T-cell (primary cell): Measurements from ENCODE around the gene MICU2. TPM values are rescaled to one million over a fixed set of nuclear protein-coding genes. Genes with fewer than 3 reads are reported as not detected.
A peak's percentile ranks its signal among the peaks of the same experiment; 100 is the strongest.

Experiments used
- ATAC-seq, 4 experiments: fragments of 200-7000 bp in 3 of 4; fragments of 150-1000 bp in 1 of 4; cut with Tn5 transposase; replicated peaks in 1 of 4; 1 replicate in 3 of 4; 2 replicates in 1 of 4; pipeline ENCODE4 v1.10.0; 2021; ENCODE audit warnings: moderate library complexity in 3 of 4, mild to moderate bottlenecking in 2 of 4, moderate number of reproducible peaks in 1 of 4
- CTCF ChIA-PET, 2 donors: fragments of 300-600 bp; sonication (Branson Sonifier 250); formaldehyde crosslinking; loops; one replicate each; lab custom pipeline; 2022; ENCODE audit warnings: antibody characterized with exemption in 2 of 2; lab: Charles Lee
- POLR2A ChIA-PET, 2 donors: fragments of 300-600 bp; sonication (Branson Sonifier 250); formaldehyde crosslinking; loops; one replicate each; lab custom pipeline; 2022; ENCODE audit warnings: antibody characterized with exemption in 2 of 2; lab: Charles Lee
- DNase-seq, 35 experiments: peaks; one replicate each; pipeline versions ENCODE4 v3.0.0 to v3.0.0-alpha.2; 2013 to 2023
- H3K27ac ChIP-seq: one replicate; pipeline ENCODE4 v1.5.1; 2013; ENCODE audit warnings: low read length
- H3K27me3 ChIP-seq, 2 experiments: replicated peaks in 1 of 2; 1 replicate in 1 of 2; 2 replicates in 1 of 2; pipeline versions ENCODE4 v1.6.1 to v1.7.0; 2013; ENCODE audit warnings: low read length in 1 of 2, mixed read lengths in 1 of 2; ENCODE audit not compliant: control insufficient read depth in 2 of 2, insufficient read depth in 2 of 2; ENCODE audit errors: extremely low read depth in 1 of 2
- H3K36me3 ChIP-seq, 2 donors: 1 replicate in 1 of 2; 2 replicates in 1 of 2; pipeline versions ENCODE4 v1.6.1 to v1.7.0; 2013; ENCODE audit warnings: low read length in 1 of 2; ENCODE audit not compliant: control insufficient read depth in 2 of 2, insufficient read depth in 1 of 2; ENCODE audit errors: extremely low read depth in 1 of 2
- H3K4me1 ChIP-seq, 2 experiments: 1 replicate in 1 of 2; 2 replicates in 1 of 2; pipeline versions ENCODE4 v1.6.1 to v1.7.0; 2013; ENCODE audit warnings: low read length in 2 of 2, mixed read lengths in 1 of 2; ENCODE audit not compliant: insufficient read depth in 2 of 2, control insufficient read depth in 1 of 2; ENCODE audit errors: extremely low read depth in 1 of 2
- H3K4me3 ChIP-seq, 2 donors: 1 replicate in 1 of 2; 2 replicates in 1 of 2; pipeline versions ENCODE4 v1.5.1 to v1.7.0; 2013; ENCODE audit warnings: mild to moderate bottlenecking in 2 of 2, low read length in 1 of 2, moderate library complexity in 1 of 2; ENCODE audit not compliant: control insufficient read depth in 1 of 2; ENCODE audit errors: extremely low read depth in 1 of 2
- H3K9me3 ChIP-seq: 2 replicates; pipeline ENCODE4 v1.7.0; 2013
- H3K27ac Mint-ChIP-seq, 2 donors: one replicate each; pipeline ENCODE4 v1.8.0; 2020 to 2021; ENCODE audit warnings: mild to moderate bottlenecking in 2 of 2, mixed read lengths in 2 of 2
- H3K27me3 Mint-ChIP-seq, 2 donors: one replicate each; pipeline ENCODE4 v1.8.0; 2021 to 2022; ENCODE audit warnings: mixed read lengths in 2 of 2
- H3K36me3 Mint-ChIP-seq: one replicate; pipeline ENCODE4 v1.8.0; 2021; ENCODE audit warnings: mixed read lengths
- H3K4me1 Mint-ChIP-seq, 3 donors: one replicate each; pipeline ENCODE4 v1.8.0; 2020 to 2022; ENCODE audit warnings: mixed read lengths in 3 of 3, mild to moderate bottlenecking in 1 of 3
- H3K4me3 Mint-ChIP-seq, 3 donors: one replicate each; pipeline ENCODE4 v1.8.0; 2020 to 2022; ENCODE audit warnings: mild to moderate bottlenecking in 3 of 3, mixed read lengths in 3 of 3, moderate library complexity in 3 of 3
- H3K9me3 Mint-ChIP-seq, 3 donors: one replicate each; pipeline ENCODE4 v1.8.0; 2020 to 2022; ENCODE audit warnings: mixed read lengths in 3 of 3
- WGBS: methylation state at CpG from one replicate; pipeline ENCODE4 v1.1.5; 2013; ENCODE audit warnings: missing lambda C conversion rate; ENCODE audit not compliant: insufficient coverage; 5-methylcytosine and 5-hydroxymethylcytosine counted together
- total RNA-seq, 35 experiments: library from RNA in 6 of 35; stranded (reverse) in 6 of 35; fragments of 120-200 nt in 1 of 35; gene quantifications; one replicate each; pipeline versions ENCODE4 v1.2.1 to v1.2.4 and lab custom pipeline; 2013 to 2026

Gene MICU2
- total RNA-seq = 10 to 100 TPM; 30.6 to 40.6 (median 38.6) TPM
- total RNA-seq (2013) = 48.3 TPM
- 38.4 to 78.7 (median 56.6) reads per million in 29 experiments for total RNA-seq (lab: John Stamatoyannopoulos, UW)

DNA sequence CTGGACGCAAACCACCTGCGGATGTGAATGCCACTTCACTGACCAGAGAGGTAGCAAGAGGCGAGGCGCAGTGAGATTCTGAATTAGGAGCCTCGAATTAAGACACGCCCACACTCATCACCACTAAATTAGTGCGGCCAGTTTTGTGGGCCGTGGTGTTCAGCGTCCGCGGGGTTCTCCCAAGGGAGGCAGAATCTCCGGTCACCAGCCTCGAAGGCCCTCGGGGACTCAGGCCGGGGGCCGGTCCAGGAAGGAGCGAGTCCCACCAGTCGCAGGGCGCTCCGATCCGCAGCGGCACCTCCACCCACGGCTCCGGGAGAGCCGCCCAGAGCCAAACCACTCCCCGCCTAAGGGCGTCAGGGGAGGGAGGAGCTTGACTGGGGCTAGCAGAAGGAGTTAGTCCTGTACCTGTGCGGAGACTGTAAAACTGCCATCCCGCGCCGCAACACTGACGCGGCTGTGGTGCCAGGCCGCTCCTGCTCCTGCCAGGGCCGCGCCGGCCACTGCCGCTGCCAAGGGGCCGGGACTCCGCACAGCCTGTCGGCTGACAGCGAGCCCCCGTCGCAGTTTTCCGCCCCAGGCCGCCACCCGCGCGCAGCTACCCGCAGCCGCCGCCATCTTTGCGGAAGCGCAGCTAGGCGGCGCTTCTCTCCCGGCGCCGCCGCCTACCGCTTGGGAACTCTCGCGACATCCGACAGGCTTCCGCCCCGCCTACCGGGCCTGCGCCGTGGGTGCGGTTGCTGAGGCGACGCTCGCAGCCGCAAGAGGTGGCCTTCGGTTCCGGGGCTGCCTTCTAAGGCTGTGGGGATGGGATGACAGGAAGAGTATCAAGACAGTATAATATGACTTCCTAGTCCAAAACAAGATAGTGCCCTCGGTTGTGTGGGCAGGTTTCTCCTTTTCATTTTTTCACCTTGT is at the start of gene MICU2:
MICU2 (minus strand) TSS at position 640 of the 918 bp plus-strand sequence; CDS start at position 618, 22 bp downstream.
- H3K4me3 ChIP-seq = peak within 1 kb of the TSS; percentile 75 to 76
- ATAC-seq (peak; percentile 91 to 96 (median 94)), DNase-seq (peak; percentile 92 to 98 (median 95))
- WGBS = under 1% methylated on average over 64 of the region's 77 CpGs
- H3K4me1 ChIP-seq = peaks cover 5 to 15% of the 10 kb centered on the region in 2 experiments
- H3K27ac ChIP-seq = peak within 1 kb of the TSS; percentile 84
- ChIA-PET CTCF (interaction anchor here (0.5 to 1.5 kb wide), 13 partner anchors 21 to 710 kb away, joined by 3 to 6 read pairs (median 4); no protein-coding TSS in a partner anchor), POLR2A (interaction anchor here (0.5 to 1.4 kb wide), 10 partner anchors 11 to 734 kb away, joined by 3 to 7 read pairs (median 4); partner anchors contain the start of gene FGF9 (in 1 of the 2))
- H3K36me3 ChIP-seq = peaks cover 0 to 5% of the 10 kb centered on the region in 2 donors
- peaks cover 0 to 4% of the 10 kb centered on the region in 2 experiments for H3K27me3 ChIP-seq
- Mint-ChIP-seq H3K27me3 (peaks cover 6 to 10% of the 10 kb centered on the region in 2 donors), H3K36me3 (peaks cover 15% of the 10 kb centered on the region), H3K27ac (peak within 1 kb of the TSS; percentile 85 to 91), H3K4me1 (peaks cover 43 to 51% (median 50%) of the 10 kb centered on the region in 3 donors), H3K9me3 (peaks cover 0 to 3% (median 0%) of the 10 kb centered on the region in 3 donors), H3K4me3 (peak within 1 kb of the TSS; percentile 80 to 89 (median 84))
- no peaks in the 10 kb centered on the region for H3K9me3 ChIP-seq

- WGBS = 100% methylated on average over 1 of the region's 2 CpGs
- POLR2A ChIA-PET = no interaction called here
These were observed 37.7 kb upstream of the MICU2 start for GRCh38 chr13:21641629-21642028.

GRCh38 chr13:21639561-21639960 is 35.6 kb upstream of the MICU2 start:
- peaks cover 0 to 14% of the 10 kb centered on the region in 2 experiments for H3K27me3 ChIP-seq
- ChIA-PET CTCF (interaction anchor here in 1 of 2 donors (1.4 kb wide), 1 partner anchor 36 kb away, joined by 4 read pairs; the partner anchor contains the start of gene MICU2), POLR2A (no interaction called here)
- Mint-ChIP-seq H3K27me3 (peaks cover 5 to 12% of the 10 kb centered on the region in 2 donors), H3K36me3 (no peaks in the 10 kb centered on the region), H3K4me1 (peaks cover 0 to 4% (median 2%) of the 10 kb centered on the region in 3 donors), H3K27ac (no peak overlapping the region), H3K4me3 (no peak overlapping the region), H3K9me3 (no peaks in the 10 kb centered on the region)
- no peaks in the 10 kb centered on the region for H3K36me3 ChIP-seq
- no peak for ATAC-seq
- no peak for DNase-seq
- H3K4me3 ChIP-seq = no peak overlapping the region
- H3K27ac ChIP-seq = no peak overlapping the region
- no peaks in the 10 kb centered on the region for H3K9me3 ChIP-seq
- WGBS = 20% methylated on average over 1 of the region's 5 CpGs
- peaks cover 0 to 3% of the 10 kb centered on the region in 2 experiments for H3K4me1 ChIP-seq

More at GRCh38 chr13:21641629-21642028, 37.7 kb upstream of the MICU2 start:
- H3K27ac Mint-ChIP-seq = no peak overlapping the region
- Histone ChIP-seq H3K4me1 (peaks cover 0 to 3% of the 10 kb centered on the region in 2 experiments), H3K27me3 (peaks cover 0 to 8% of the 10 kb centered on the region in 2 experiments), H3K9me3 (no peaks in the 10 kb centered on the region), H3K4me3 (no peak overlapping the region), H3K27ac (no peak overlapping the region), H3K36me3 (no peaks in the 10 kb centered on the region)
- no peaks in the 10 kb centered on the region for H3K9me3 Mint-ChIP-seq
- no peak for ATAC-seq
- no peak overlapping the region for H3K4me3 Mint-ChIP-seq
- DNase-seq = no peak
- peaks cover 6 to 7% of the 10 kb centered on the region in 2 donors for H3K27me3 Mint-ChIP-seq
- CTCF ChIA-PET = interaction anchor here (0.9 to 1.2 kb wide), 3 partner anchors 24 to 637 kb away, joined by 3 to 4 read pairs (median 3); no protein-coding TSS in a partner anchor
- H3K36me3 Mint-ChIP-seq = no peaks in the 10 kb centered on the region
- peaks cover 0 to 4% (median 2%) of the 10 kb centered on the region in 3 donors for H3K4me1 Mint-ChIP-seq

GRCh38 chr13:21638319-21639282 is 34.6 kb upstream of the MICU2 start:
- ATAC-seq = no peak
- H3K36me3 Mint-ChIP-seq = no peaks in the 10 kb centered on the region
- DNase-seq = peak in 17 of 35 experiments; percentile 8 to 66 (median 16)
- peaks cover 5 to 12% of the 10 kb centered on the region in 2 donors for H3K27me3 Mint-ChIP-seq
- WGBS = 0% methylated on average over 1 of the region's 6 CpGs
- H3K4me3 Mint-ChIP-seq = no peak overlapping the region
- no peaks in the 10 kb centered on the region for H3K9me3 Mint-ChIP-seq
- ChIA-PET CTCF (interaction anchor here (0.5 to 1.8 kb wide), 22 partner anchors 9 to 1157 kb away, joined by 3 to 14 read pairs (median 3); partner anchors contain the start of genes FGF9 (in 1 of the 2) and MICU2 (in 1 of the 2)), POLR2A (interaction anchor here in 1 of 2 donors (0.5 kb wide), 1 partner anchor 567 kb away, joined by 5 read pairs; no protein-coding TSS in a partner anchor)
- no peak overlapping the region for H3K27ac Mint-ChIP-seq
- no peaks in the 10 kb centered on the region for H3K9me3 ChIP-seq
- H3K4me1 ChIP-seq = peaks cover 0 to 3% of the 10 kb centered on the region in 2 experiments
- no peak overlapping the region for H3K27ac ChIP-seq
- peaks cover 0 to 4% (median 2%) of the 10 kb centered on the region in 3 donors for H3K4me1 Mint-ChIP-seq
- H3K27me3 ChIP-seq = peaks cover 0 to 14% of the 10 kb centered on the region in 2 experiments
- H3K36me3 ChIP-seq = no peaks in the 10 kb centered on the region
- no peak overlapping the region for H3K4me3 ChIP-seq

GRCh38 chr13:21637296-21637695 is 33.3 kb upstream of the MICU2 start:
- peaks cover 0 to 14% of the 10 kb centered on the region in 2 experiments for H3K27me3 ChIP-seq
- H3K36me3 Mint-ChIP-seq = no peaks in the 10 kb centered on the region
- no peak overlapping the region for H3K27ac ChIP-seq
- ChIA-PET CTCF (interaction anchor here (0.9 to 1.8 kb wide), 7 partner anchors 12 to 642 kb away, joined by 3 to 14 read pairs (median 3); partner anchors contain the start of gene FGF9 (in 1 of the 2)), POLR2A (interaction anchor here in 1 of 2 donors (1.1 kb wide), 1 partner anchor 21 kb away, joined by 3 read pairs; no protein-coding TSS in a partner anchor)
- H3K4me3 ChIP-seq = no peak overlapping the region
- peak in 9 of 35 experiments; percentile 1 to 31 (median 7) for DNase-seq
- peak overlapping the region in 1 of 2 donors; percentile 28 for H3K27ac Mint-ChIP-seq
- no peaks in the 10 kb centered on the region for H3K36me3 ChIP-seq
- H3K4me1 Mint-ChIP-seq = peaks cover 0 to 4% (median 2%) of the 10 kb centered on the region in 3 donors
- no peaks in the 10 kb centered on the region for H3K9me3 Mint-ChIP-seq
- 64% methylated on average over 7 of the region's 13 CpGs for WGBS
- H3K4me1 ChIP-seq = peaks cover 0 to 3% of the 10 kb centered on the region in 2 experiments
- peak; percentile 24 to 83 (median 66) for ATAC-seq
- no peak overlapping the region for H3K4me3 Mint-ChIP-seq
- no peaks in the 10 kb centered on the region for H3K9me3 ChIP-seq
- peaks cover 5 to 12% of the 10 kb centered on the region in 2 donors for H3K27me3 Mint-ChIP-seq
